ENCODE data around the gene LDLRAD2. TPM values are rescaled to one million over a fixed set of nuclear protein-coding genes. Genes with fewer than 3 reads are reported as not detected.

The LDLRAD2 gene
- total RNA-seq, 2 donors from 2014 or later: not detected

DNA sequence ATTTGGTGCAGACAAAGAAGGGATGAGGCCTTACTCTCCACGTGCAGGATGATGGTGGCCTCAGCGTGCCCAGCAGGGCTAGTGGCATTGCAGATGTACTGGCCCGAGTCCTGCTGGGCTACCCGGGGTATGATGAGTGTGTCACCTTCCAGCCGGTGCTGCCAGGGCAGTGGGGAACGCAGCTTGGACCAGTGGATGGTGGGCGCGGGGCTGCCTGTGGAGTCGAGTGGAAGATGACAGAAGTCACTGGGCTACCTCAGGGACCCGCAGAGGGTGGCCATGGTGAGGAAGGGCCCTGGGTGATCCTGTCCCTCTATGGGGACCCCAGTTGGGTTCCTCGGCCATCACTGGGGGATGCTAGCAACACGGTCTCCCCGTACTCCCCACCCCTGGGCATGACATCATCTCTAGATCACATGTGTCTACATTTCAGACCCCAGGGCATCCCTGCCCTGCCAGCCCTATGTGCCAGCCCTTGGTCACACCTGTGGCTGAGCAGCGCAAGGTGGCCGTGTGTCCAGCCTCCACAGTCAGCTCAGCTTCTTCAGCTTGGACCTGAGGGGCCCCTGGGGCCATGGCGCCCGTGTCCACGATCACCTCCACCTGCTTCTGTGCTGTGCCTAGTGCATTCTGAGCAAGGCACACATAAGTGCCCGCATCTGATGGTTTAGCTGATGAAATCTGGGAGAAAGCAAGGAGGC, 27.4 kb downstream of the LDLRAD2 start:
- H3K4me3 Mint-ChIP-seq: no peak overlapping the region
- no peaks in the 10 kb centered on the region for H3K4me1 Mint-ChIP-seq
- ATAC-seq (replicated peaks): no peak
- no peaks in the 10 kb centered on the region for H3K9me3 Mint-ChIP-seq
- no peak overlapping the region for H3K27ac Mint-ChIP-seq
- no peaks in the 10 kb centered on the region for H3K27me3 Mint-ChIP-seq
- peaks cover 4% of the 10 kb centered on the region for H3K36me3 Mint-ChIP-seq (ENCODE audit: low read depth)

DNA sequence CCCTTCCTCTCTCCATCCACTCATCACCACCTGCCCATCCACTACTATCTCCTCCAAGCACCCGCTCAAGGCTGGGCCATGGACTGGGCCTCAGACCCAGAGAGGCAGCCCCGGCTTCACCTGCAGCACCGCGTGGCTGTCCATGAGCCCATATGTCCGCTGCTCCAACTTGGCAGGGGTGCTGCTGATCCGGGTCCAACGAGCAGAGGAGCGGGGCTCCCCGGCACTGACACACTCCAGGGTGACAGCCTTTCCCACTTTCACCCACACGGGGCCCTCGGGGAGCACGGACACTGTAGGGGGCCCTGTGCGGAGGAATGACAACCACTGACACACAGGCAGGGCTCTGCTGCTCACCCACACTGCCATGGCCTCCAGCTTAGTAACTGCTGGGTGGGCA, 28.9 kb downstream of the LDLRAD2 start:
- Mint-ChIP-seq H3K4me3 (no peak overlapping the region), H3K27me3 (no peaks in the 10 kb centered on the region), H3K27ac (no peak overlapping the region), H3K36me3 (ENCODE audit: low read depth) (no peaks in the 10 kb centered on the region), H3K4me1 (no peaks in the 10 kb centered on the region), H3K9me3 (no peaks in the 10 kb centered on the region)
- no peak for ATAC-seq (replicated peaks)

DNA sequence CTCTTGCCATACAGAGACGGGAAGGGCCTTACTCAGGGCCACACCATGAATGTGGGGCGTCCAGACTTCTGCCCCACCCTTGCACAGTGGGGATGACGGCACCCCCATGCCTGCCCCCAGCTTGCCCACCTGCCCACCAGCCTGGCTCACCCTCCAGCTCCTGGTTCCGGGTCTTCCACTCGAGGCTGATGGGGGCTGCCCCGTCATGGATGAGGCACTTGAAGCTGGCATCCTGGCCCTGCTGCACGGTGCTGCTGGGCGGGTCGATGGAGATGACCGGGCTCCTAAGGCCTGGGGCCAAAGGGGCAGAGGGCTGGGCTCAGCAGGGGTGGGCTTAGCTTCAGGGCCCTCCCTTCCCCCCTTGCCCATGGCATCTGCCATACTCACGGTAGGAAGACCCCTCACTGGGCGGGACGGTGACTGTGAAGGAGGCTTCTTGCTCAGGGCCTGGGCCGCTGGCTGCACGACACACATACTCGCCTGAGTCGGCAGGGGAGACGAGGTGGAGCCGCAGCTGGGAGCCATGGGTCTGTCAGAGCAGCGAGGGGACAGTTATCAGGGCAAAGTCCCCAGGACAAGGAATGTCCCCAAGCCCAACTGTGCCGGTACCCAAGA, 29.9 kb downstream of the LDLRAD2 start:
- no peak overlapping the region for H3K27ac Mint-ChIP-seq
- no peak overlapping the region for H3K4me3 Mint-ChIP-seq
- no peaks in the 10 kb centered on the region for H3K9me3 Mint-ChIP-seq
- ATAC-seq (replicated peaks): no peak
- no peaks in the 10 kb centered on the region for H3K27me3 Mint-ChIP-seq
- no peaks in the 10 kb centered on the region for H3K36me3 Mint-ChIP-seq (ENCODE audit: low read depth)
- H3K4me1 Mint-ChIP-seq: no peaks in the 10 kb centered on the region

DNA sequence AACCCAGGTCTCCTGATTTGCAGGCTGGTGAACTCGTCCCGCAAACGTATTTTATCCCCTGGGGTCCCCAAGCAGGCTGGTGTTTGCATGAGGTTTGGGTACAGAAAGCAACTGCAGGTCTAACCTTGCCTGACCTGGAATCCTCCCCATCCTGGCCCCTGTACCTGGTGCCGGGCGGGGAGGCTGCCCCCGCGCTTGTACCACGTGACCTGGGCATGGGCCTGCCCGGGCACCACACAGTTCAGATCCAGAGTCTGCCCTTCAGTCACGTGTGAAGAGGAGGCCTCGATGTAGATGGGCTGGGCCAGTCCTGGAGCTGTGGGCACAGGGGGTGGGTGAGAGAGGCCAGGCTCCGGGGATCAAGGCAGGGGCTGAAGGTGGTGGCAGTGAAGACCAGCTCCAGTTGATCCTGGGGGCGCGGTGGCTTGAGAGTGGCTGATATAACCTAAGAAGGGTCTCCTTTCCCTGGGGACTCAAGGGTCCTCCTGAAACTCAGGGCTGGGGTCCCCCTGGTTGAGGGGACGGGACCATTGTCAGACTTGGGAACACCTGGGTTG, 30.6 kb downstream of the LDLRAD2 start:
- H3K4me1 Mint-ChIP-seq: no peaks in the 10 kb centered on the region
- H3K36me3 Mint-ChIP-seq (ENCODE audit: low read depth): no peaks in the 10 kb centered on the region
- no peaks in the 10 kb centered on the region for H3K27me3 Mint-ChIP-seq
- ATAC-seq (replicated peaks): no peak
- H3K27ac Mint-ChIP-seq: no peak overlapping the region
- no peaks in the 10 kb centered on the region for H3K9me3 Mint-ChIP-seq
- no peak overlapping the region for H3K4me3 Mint-ChIP-seq

DNA sequence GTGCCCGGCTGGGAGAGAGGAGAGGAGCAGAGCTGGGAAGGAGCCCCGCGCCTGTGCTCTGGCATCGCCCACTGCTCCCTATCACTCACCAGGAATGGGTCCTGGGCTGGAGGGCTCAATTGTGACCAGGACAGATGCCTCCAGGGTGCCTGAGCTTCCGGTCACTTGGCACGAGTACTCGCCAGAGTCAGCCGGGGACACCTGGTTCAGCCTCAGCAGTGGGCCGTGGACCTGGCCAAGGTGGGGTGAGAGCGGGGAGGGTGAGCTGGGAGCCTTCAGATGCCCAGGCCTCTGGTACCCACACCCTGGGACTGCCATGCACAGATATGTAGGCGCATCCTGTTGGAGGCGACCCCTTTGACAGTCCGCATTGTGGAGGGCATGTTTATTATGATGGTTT, 31.1 kb downstream of the LDLRAD2 start:
- H3K27me3 Mint-ChIP-seq: no peaks in the 10 kb centered on the region
- no peaks in the 10 kb centered on the region for H3K36me3 Mint-ChIP-seq (ENCODE audit: low read depth)
- H3K4me1 Mint-ChIP-seq: no peaks in the 10 kb centered on the region

DNA sequence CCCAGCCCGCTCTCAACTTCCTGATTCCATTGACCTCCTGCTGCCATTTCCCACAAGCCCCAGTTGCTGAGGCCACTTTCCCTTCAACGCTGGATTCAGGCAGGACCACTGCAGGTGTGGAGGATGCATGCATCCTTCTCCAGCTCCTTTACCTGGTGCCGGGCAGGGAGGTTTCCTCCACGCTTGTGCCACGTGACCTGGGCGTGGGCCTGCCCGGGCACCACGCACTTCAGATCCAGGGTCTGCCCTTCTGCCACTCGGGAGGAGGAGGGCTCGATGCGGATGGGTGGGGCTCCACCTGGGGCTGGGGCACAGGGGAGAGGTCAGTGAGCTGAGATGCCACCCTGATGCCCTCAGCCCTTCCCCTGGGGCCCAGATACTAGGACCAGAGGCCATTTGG, 31.9 kb downstream of the LDLRAD2 start:
- no peak for ATAC-seq (replicated peaks)
- no peak overlapping the region for H3K4me3 Mint-ChIP-seq
- H3K4me1 Mint-ChIP-seq: no peaks in the 10 kb centered on the region
- H3K9me3 Mint-ChIP-seq: no peaks in the 10 kb centered on the region
- no peaks in the 10 kb centered on the region for H3K36me3 Mint-ChIP-seq (ENCODE audit: low read depth)
- no peaks in the 10 kb centered on the region for H3K27me3 Mint-ChIP-seq
- H3K27ac Mint-ChIP-seq: no peak overlapping the region

More for the DNA sequence above, 31.1 kb downstream of the LDLRAD2 start:
- no peak overlapping the region for H3K27ac Mint-ChIP-seq
- no peak overlapping the region for H3K4me3 Mint-ChIP-seq
- ATAC-seq (replicated peaks): no peak
- H3K9me3 Mint-ChIP-seq: no peaks in the 10 kb centered on the region

DNA sequence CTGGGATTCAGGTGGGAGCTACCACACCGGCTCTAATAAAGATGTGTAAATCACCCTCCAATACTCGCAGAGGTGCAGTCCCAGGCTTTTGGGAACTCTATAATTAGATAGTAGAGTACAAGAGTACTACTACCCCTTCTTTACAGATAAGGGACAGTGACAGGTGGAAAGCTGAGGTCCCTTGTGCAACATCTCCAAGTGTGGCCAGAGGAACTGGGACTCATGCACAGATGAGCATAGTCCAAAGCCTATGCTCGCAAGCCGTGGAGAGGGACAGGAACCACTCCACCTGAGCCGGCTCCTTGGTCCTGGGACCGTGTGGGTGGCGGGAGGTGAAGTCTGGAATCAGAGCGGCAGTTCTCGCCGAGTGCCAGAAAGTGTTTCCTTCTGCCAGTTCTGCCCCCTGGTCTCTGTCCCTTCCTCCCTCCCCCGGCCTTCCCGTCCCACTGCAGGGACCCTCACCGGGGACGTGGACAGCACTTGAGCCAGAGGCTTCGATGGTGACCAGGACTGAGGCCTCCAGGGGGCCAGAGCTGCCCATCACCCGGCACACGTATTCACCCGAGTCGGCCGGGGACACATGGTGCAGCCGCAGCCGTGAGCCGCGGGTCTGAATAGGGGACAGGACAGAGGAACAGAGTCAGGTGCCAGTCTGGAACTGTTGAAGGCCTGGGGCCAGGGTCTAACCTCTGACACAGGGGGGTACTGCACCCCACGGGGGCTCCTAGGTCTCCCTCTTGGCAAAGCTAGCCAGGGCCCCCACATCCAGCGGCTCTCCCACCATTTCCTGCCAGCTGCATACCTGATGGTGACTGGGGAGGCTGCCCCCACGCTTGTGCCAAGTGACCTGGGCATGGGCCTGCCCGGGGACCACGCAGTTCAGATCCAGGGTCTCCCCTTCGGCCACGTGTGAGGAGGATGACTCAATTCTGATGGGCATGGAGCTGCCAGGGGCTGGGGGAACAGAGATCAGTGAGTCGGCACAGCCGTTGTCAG, 33.9 kb downstream of the LDLRAD2 start:
- no peaks in the 10 kb centered on the region for H3K9me3 Mint-ChIP-seq
- no peaks in the 10 kb centered on the region for H3K36me3 Mint-ChIP-seq (ENCODE audit: low read depth)
- H3K27ac Mint-ChIP-seq: no peak overlapping the region
- H3K4me1 Mint-ChIP-seq: no peaks in the 10 kb centered on the region
- H3K4me3 Mint-ChIP-seq: no peak overlapping the region
- H3K27me3 Mint-ChIP-seq: no peaks in the 10 kb centered on the region
- no peak for ATAC-seq (replicated peaks)

DNA sequence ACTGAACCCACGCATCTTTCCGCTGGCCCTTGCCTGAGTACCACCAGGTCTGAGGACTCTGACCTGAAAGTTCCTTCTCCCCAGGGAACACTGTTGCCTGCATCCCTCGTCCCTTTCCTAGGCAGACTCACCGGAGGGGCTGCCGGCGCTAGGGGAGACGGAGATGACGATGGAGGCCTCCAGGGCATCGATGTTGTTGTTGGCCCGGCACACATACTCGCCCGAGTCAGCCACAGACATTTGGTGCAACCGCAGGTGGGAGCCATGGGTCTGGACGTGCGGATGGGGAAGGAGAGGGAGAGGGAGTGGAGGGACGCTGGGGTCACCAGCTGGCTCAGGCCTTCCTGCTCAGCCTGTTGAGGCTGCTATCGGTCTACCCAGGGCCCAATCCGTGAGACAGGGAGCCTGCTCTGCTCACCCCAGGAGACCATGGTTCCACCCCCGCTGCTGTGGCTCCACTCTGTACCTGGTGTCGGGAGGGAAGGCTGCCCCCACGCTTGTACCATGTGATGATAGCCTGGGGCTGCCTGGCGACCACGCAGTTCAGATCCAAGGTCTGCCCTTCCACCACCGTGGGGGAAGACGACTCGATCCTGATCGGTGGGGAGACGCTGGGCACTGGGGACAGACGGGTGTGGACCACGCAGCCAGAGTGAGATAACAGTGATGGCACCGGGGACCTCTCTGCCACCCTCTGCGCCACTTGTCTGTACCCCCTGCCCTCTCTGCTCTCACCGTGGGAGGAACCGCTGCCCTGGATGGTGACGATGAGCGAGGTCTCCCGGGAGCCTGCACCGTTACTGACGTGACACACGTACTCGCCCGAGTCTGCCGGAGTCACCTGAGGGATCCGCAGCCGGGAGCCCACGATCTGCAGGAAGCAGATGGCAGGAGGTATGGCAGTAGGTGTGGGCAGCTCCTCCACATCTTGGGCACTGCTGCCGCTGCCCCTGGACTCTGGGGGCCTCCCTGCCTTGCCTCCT, 35.4 kb downstream of the LDLRAD2 start:
- Mint-ChIP-seq H3K27ac (no peak overlapping the region), H3K9me3 (no peaks in the 10 kb centered on the region), H3K4me1 (peaks cover 5% of the 10 kb centered on the region), H3K36me3 (ENCODE audit: low read depth) (no peaks in the 10 kb centered on the region), H3K27me3 (no peaks in the 10 kb centered on the region), H3K4me3 (no peak overlapping the region)
- ATAC-seq (replicated peaks): no peak

DNA sequence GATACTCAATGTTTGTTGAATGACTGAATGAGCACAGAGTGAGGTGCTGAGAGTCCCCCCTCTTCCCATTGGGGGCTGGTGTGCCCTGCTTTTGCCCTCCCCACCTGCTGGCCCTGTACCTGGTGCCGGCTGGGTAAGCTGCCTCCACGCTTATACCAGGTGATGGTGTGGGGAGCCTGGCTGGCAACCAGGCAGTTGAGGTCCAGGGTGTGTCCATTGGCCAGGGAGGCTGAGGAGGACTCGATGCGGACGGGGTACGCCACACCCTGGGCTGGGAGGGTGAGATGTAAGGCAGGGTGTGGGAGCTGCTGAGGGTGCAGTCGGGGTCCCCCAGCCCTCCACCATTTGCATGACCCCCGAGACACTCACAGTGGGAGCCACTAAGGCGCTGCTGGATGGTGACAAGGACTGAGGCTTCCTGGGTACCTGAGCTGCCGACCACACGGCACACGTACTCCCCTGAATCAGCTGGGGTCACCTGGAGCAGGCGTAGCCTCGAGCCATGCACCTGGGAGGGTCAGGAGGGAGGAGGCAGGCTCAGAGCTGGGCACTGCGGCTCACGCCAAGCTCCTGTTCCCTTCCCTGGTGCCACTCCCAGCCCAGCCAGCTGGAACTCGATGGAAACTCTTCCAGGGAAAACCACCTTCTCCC, 36.6 kb downstream of the LDLRAD2 start:
- Mint-ChIP-seq H3K9me3 (no peaks in the 10 kb centered on the region), H3K36me3 (ENCODE audit: low read depth) (no peaks in the 10 kb centered on the region), H3K27ac (no peak overlapping the region), H3K4me1 (peaks cover 5% of the 10 kb centered on the region), H3K27me3 (no peaks in the 10 kb centered on the region), H3K4me3 (no peak overlapping the region)
- no peak for ATAC-seq (replicated peaks)

DNA sequence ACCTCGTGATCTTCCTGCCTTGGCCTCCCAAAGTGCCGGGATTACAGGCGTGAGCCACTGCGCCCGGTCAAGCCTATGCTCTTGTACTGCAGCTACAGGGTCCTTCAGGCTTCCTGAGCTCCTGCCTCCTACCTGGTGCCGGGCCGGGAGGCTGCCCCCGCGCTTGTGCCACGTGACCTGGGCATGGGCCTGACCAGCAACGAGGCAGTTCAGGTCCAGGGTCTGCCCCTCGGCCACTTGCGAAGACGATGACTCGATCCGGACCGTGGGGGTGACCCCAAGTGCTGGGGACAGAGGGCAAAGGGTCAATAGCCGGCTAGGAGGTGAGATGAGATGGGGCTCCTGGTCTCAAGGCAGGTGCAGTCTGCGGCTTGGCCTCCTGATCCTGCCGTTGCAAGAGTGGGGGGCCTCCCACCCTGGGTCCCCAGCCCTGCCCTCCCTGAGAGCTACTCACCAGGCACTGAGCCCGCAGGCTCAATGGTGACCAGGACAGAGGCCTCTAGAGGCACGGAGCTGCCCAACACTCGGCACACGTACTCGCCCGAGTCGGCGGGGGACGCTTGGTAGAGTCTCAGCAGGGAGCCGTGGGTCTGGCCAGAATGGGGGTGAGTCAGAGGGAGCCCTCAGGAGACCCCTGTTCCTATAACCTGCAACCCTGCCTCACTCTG, 38.0 kb downstream of the LDLRAD2 start:
- no peaks in the 10 kb centered on the region for H3K27me3 Mint-ChIP-seq
- H3K36me3 Mint-ChIP-seq (ENCODE audit: low read depth): no peaks in the 10 kb centered on the region
- peaks cover 5% of the 10 kb centered on the region for H3K4me1 Mint-ChIP-seq
- no peaks in the 10 kb centered on the region for H3K9me3 Mint-ChIP-seq
- H3K27ac Mint-ChIP-seq: no peak overlapping the region
- ATAC-seq (replicated peaks): no peak
- H3K4me3 Mint-ChIP-seq: no peak overlapping the region

DNA sequence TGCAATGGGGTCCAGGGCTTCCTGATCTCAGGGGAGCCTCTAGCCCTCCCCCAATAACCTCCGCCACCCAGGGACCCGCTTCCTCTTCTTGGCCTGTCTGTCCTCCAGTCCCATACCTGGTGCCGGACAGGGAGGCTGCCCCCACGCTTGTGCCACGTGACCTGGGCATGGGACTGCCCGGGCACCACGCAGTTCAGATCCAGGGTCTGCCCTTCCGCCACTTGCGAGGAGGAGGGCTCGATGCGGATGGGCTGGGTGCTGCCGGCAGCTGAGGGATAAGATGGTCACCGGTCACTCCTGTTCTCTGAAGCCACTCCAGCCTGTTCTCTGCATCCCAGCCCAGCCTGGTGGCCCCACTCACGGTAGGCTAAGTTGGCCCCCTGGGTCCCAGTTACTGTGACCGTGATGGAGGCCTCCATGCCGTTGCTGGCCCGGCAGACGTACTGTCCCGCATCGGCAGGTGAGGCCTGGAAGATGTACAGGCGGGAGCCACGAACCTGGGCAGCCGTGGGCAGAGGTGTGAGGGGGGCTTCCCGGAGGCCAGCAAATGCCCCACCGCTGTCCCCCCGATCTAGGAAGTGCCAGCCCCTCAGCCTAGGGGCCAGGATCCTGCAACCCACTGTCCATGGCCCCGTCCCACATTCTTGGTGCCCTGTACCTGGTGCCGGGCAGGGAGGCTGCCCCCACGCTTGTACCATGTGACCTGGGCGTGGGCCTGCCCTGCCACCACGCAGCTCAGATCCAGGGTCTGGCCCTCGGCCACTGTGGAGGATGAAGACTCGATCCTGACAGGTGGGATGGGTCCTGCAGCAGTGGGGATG, 39.6 kb downstream of the LDLRAD2 start:
- Mint-ChIP-seq H3K4me1 (peaks cover 5% of the 10 kb centered on the region), H3K9me3 (no peaks in the 10 kb centered on the region), H3K4me3 (no peak overlapping the region), H3K27ac (peak overlapping the region; percentile 14), H3K36me3 (ENCODE audit: low read depth) (no peaks in the 10 kb centered on the region), H3K27me3 (no peaks in the 10 kb centered on the region)
- no peak for ATAC-seq (replicated peaks)

Measured in activated T-helper 17 cell treated with anti-CD3 and anti-CD28 coated beads, Interleukin-2, amount 50 U/mL, for 72 hours (primary cell).